GM10266 (cell line): ENCODE data around the gene DEPP1.

Experiments
- DNase-seq: peaks from one replicate; pipeline ENCODE4 v3.0.0; 2012; ENCODE audit errors: extremely low spot score
- TF ChIP-seq, protein P1 (sequence below): IDR thresholded peaks from 2 replicates; pipeline ENCODE4 v1.5.1; 2012; ENCODE audit warnings: mild to moderate bottlenecking, low read depth; ENCODE audit not compliant: control insufficient read depth, insufficient read depth; ENCODE audit errors: missing control alignments

Gene DEPP1

DNA sequence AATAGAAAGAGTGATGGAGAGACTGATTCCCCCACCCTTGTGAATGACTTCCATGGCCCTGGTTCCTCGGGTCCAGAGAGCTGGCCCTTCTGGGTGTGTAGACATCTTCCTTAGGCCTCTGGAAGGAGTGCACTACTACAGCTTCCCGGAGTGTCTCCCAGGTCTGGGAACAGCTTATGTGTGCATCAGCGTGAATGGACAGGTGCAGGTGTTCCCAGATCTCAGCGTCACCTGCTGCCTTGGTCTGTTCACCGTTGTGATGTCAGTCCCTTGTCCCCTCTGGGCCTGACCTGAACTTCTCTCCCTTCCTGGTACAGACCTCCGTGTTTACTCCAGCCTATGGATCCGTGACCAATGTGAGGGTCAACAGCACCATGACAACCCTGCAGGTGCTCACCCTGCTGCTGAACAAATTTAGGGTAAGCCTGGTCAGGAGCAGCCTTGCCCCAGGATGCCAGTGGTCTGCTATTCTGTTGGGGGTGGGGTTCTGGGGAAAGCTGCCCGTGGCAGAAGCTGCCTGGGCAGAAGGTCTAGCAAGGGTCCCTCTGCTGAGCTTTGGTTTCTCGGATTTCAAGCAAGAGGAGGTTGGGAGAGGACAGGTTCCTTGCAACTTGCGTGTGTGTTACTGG, 10.5 kb upstream of the DEPP1 start:
- TF ChIP-seq, protein P1, sequence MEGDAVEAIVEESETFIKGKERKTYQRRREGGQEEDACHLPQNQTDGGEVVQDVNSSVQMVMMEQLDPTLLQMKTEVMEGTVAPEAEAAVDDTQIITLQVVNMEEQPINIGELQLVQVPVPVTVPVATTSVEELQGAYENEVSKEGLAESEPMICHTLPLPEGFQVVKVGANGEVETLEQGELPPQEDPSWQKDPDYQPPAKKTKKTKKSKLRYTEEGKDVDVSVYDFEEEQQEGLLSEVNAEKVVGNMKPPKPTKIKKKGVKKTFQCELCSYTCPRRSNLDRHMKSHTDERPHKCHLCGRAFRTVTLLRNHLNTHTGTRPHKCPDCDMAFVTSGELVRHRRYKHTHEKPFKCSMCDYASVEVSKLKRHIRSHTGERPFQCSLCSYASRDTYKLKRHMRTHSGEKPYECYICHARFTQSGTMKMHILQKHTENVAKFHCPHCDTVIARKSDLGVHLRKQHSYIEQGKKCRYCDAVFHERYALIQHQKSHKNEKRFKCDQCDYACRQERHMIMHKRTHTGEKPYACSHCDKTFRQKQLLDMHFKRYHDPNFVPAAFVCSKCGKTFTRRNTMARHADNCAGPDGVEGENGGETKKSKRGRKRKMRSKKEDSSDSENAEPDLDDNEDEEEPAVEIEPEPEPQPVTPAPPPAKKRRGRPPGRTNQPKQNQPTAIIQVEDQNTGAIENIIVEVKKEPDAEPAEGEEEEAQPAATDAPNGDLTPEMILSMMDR: no peak
- DNase-seq: no peak

DNA sequence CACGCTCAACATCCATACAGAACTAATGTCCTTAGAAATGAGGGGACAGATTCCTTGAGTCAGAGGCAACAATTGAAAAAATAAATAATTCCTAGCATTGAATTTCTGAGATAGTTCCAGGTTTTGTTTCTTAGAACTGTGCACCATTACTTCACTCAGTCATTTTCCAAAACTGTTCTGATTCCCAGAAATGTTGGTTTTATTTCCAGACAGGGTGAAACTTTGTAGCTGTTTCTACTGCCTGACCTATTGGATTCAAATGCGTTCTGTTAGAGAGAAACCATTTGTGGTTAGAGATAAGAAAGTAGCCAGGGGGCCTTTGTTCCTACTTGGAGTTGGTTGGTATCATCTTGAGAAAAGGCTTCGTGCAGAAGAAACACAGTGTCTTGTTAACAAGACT, 8.1 kb upstream of the DEPP1 start:
- TF ChIP-seq, protein P1: no peak
- no peak for DNase-seq

DNA sequence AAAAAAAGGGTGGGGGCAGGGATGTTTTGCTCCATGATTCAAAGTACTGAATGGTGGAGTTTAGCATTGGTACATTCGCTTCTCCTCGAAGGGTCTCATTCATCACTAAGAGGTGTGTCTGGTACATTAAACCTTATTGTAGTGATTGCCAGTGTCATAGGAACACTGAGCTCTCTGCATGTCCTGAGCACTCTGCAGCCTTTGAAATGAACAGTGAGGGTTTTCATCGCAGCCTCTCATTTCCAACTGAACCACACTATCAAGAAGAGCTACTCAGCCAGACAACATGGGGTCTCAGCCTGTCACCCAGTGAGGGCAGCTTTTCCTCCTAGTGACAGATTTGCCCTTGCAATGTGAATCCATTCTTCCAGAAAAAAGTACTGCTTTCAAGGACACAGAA, 7.6 kb upstream of the DEPP1 start:
- TF ChIP-seq, protein P1: no peak
- DNase-seq: no peak

DNA sequence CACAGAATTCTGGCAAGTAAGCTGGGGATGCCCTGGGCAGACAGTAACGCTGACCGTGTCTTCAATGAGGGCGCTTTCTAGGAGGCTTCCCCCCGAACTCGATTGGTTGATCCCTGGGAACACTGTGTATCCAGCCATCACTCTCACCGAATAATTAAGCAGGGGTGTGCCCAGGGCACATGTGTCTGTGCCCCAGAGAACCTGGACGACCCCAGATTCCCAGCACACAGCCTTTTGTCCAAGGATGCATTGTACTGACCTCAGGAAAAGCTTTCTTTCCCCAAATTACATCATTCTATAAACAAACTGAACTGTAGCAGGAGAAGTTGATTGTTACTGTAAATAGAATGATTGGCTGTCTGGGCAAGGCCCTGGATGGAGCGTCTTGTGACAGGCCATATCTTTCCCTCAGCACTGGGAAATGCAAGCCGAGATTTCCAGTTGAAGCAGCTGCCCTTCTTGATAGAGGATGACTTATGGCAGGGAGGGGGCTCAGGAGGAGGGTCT, 6.6 kb upstream of the DEPP1 start:
- no peak for DNase-seq
- TF ChIP-seq, protein P1: no peak

DNA sequence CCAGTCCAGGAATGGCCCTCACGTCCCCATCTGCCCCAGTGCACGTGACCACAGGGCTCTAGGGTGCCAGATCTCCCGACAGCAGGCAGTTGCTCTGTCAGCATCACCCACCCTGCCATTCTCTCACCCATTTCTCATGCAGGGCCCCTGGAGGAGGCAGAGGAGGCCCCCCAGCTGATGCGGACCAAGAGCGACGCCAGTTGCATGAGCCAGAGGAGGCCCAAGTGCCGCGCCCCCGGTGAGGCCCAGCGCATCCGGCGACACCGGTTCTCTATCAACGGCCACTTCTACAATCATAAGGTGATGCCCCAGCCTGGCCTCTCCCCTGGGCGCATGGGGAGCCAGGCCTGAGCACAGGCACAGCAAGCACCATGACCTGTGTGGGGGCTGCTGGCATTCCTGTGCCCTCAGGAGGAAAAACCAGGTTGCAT, 6.1 kb upstream of the DEPP1 start:
- DNase-seq: no peak
- TF ChIP-seq, protein P1: no peak

DNA sequence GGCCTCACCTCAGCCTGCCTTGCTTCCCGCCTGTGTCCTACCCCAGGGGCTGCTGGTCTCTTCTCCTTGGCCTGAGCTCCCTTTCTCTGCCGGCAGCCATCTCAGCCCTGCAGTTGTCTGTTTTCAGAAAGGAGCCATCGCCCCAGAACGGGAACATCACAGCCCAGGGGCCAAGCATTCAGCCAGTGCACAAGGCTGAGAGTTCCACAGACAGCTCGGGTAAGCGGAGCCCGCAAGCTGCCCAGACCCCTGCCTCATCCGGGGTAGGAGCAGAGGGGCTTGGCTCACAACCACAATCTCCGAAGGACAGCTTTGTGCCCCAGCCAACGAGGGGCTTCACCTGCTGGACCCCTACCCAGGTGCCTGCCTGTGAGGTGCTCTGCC, 5.3 kb upstream of the DEPP1 start:
- TF ChIP-seq, protein P1: no peak
- no peak for DNase-seq

DNA sequence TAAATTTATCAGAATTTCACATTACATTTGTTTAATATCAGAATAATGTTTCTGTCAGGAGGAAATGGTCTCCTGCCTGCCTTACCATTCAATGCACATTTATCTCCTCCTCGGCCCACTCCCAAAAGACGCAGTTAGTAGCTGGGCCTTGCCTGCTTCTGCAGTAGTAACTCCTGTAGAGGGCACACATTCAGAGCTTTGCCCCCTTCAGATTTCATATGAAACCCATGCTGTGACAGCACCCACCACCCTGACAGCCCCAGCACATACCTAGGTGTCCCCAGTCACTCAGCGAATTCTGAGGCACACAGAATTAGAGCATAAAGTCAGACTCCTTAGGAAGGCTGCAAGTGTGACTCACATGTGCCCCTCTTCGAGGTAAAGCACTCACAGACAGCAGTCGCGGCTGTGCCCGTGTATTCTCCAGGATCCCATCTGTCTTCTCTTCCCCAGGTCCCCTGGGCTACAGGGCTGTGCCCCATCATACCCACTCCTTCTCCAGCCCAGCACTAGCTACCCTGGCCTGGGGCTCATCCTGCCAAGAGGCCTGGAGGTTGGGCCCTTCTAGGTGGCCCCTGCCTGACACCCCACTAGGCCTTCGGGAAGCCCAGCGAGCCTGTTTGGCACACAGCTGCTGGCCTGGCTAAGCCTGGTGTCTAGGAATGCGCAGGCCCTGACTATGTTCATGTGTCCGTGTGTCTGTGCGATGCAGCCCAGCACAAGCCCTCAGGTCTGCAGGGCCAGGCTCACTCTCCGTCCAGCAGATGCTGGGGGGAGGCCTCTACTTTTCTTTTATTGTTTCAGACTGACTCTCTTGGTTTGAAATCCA, 4.7 kb upstream of the DEPP1 start:
- TF ChIP-seq, protein P1: no peak
- no peak for DNase-seq
